Spleen (tissue), 13 donors: ENCODE data around the gene EOLA1. TPM values are rescaled to one million over a fixed set of nuclear protein-coding genes. Genes with fewer than 3 reads are reported as not detected.

Source experiments
- DNase-seq: peaks from one replicate; pipeline ENCODE4 v3.0.0-alpha.2; 2020
- H3K27ac ChIP-seq, 8 donors: fragments of 200-600 bp; sonication (generic) in 7 of 8; 1 replicate in 4 of 8; 2 replicates in 4 of 8; pipeline versions ENCODE4 v1.5.0 to v1.8.0; 2016 to 2021; ENCODE audit warnings: inconsistent platforms in 4 of 8, mild to moderate bottlenecking in 4 of 8, moderate library complexity in 1 of 8
- H3K27me3 ChIP-seq, 7 donors: fragments of 200-600 bp; sonication (generic) in 6 of 7; replicated peaks in 1 of 7; 1 replicate in 4 of 7; 2 replicates in 3 of 7; pipeline versions ENCODE4 v1.5.0 to v1.8.0; 2016 to 2021; ENCODE audit warnings: inconsistent platforms in 3 of 7, mild to moderate bottlenecking in 1 of 7
- H3K36me3 ChIP-seq, 6 donors: fragments of 200-600 bp; sonication (generic) in 5 of 6; 1 replicate in 4 of 6; 2 replicates in 2 of 6; pipeline versions ENCODE4 v1.5.0 to v1.8.0; 2016 to 2021; ENCODE audit warnings: inconsistent platforms in 2 of 6
- H3K4me1 ChIP-seq, 6 donors: fragments of 200-600 bp; sonication (generic) in 5 of 6; 1 replicate in 3 of 6; 2 replicates in 3 of 6; pipeline versions ENCODE4 v1.5.0 to v1.8.0; 2016 to 2021; ENCODE audit warnings: inconsistent platforms in 3 of 6
- H3K4me3 ChIP-seq, 8 donors: fragments of 200-600 bp; sonication (generic) in 7 of 8; 1 replicate in 4 of 8; 2 replicates in 4 of 8; pipeline versions ENCODE4 v1.5.0 to v1.8.0; 2016 to 2021; ENCODE audit warnings: inconsistent platforms in 4 of 8, mild to moderate bottlenecking in 4 of 8, moderate library complexity in 2 of 8
- H3K9me3 ChIP-seq, 8 donors: fragments of 200-600 bp; sonication (generic) in 7 of 8; 1 replicate in 4 of 8; 2 replicates in 4 of 8; pipeline versions ENCODE4 v1.5.0 to v1.8.0; 2016 to 2021; ENCODE audit warnings: inconsistent platforms in 4 of 8
- POLR2A ChIP-seq, 3 donors: fragments of 450-650 bp; IDR thresholded peaks; one replicate each; pipeline ENCODE4 v1.5.1; 2017; ENCODE audit warnings: antibody characterized with exemption in 3 of 3, mild to moderate bottlenecking in 1 of 3
- POLR2AphosphoS5 ChIP-seq, 3 donors: sonication (generic); formaldehyde crosslinking; IDR thresholded peaks; one replicate each; pipeline ENCODE4 v1.5.1; 2017; ENCODE audit warnings: antibody characterized with exemption in 3 of 3
- WGBS, 5 donors: extraction: QIAGEN DNeasy Blood & Tissue Kit in 3 of 5; methylation state at CpG; one replicate each; pipeline versions ENCODE4 v1.1.5 to v1.1.7; 2013 to 2018; 5-methylcytosine and 5-hydroxymethylcytosine counted together
- intact Hi-C: fragments of 100-400 bp; cut with DNase I; formaldehyde crosslinking; loops from one replicate; pipeline ENCODE4 v1.15.0; 2023; ENCODE audit warnings: low total_unique reads
- long read RNA-seq, 2 donors: transcript quantifications; one replicate each; lab custom pipeline, GENCODE V29; 2026
- polyA plus RNA-seq, 3 donors: library from polyadenylated mRNA; stranded (reverse); fragments of 200-250 nt; gene quantifications; one replicate each; pipeline ENCODE4 v1.2.1, GENCODE V29; 2013
- total RNA-seq, 7 donors: library from RNA; depleted of rRNA in 3 of 7; stranded (reverse); fragments of >200 nt in 3 of 7; fragmentation: NEBNext Ultra II Directional in 4 of 7; extraction: Animal tissue kit (Norgen Biotek cat#: 25700) in 4 of 7; gene quantifications; one replicate each; pipeline versions ENCODE4 v1.1.0 to v1.2.1, GENCODE V29; 2016 to 2021
- TF ChIP-seq, protein P1 (sequence below), 11 experiments: fragments of 200-600 bp in 7 of 11; fragments of 450-650 bp in 4 of 11; sonication (generic) in 4 of 11; IDR thresholded peaks in 8 of 11; conservative IDR thresholded peaks in 3 of 11; 1 replicate in 7 of 11; 2 replicates in 4 of 11; pipeline versions ENCODE4 v1.4.0 to v1.8.0; 2016 to 2021; ENCODE audit warnings: antibody characterized with exemption in 11 of 11, inconsistent platforms in 4 of 11, mild to moderate bottlenecking in 1 of 11
- donor health status: healthy with polysubstance abuse.
- donor health status: DM: no; HTN: no; CAD: no; lungs with moderate emphysema.
- donor health status: DM: no; HTN: no; CAD: no.
- donor health status: Bipolar disorder and iron deficiency.
- donor health status: healthy.
- donor health status: DM: no; HTN: no; CAD: no.
- donor health status: DM: yes; HTN: yes; CAD: no.

The EOLA1 gene
- total RNA-seq (10 to 100 TPM; 17.6 to 37.8 (median 24.1) TPM), polyA plus RNA-seq (10 to 100 TPM; 23.8 to 32.0 (median 28.4) TPM)
- long read RNA-seq, donor 1, partial matches to known transcripts, result 0 of 2 reads
- long read RNA-seq, donor 1, other reads (novel, unspliced or antisense), result 0 of 2 reads
- long read RNA-seq, donor 2, partial matches to known transcripts, result 0 of 7 reads
- long read RNA-seq, donor 2, other reads (novel, unspliced or antisense), result 0 of 7 reads

DNA sequence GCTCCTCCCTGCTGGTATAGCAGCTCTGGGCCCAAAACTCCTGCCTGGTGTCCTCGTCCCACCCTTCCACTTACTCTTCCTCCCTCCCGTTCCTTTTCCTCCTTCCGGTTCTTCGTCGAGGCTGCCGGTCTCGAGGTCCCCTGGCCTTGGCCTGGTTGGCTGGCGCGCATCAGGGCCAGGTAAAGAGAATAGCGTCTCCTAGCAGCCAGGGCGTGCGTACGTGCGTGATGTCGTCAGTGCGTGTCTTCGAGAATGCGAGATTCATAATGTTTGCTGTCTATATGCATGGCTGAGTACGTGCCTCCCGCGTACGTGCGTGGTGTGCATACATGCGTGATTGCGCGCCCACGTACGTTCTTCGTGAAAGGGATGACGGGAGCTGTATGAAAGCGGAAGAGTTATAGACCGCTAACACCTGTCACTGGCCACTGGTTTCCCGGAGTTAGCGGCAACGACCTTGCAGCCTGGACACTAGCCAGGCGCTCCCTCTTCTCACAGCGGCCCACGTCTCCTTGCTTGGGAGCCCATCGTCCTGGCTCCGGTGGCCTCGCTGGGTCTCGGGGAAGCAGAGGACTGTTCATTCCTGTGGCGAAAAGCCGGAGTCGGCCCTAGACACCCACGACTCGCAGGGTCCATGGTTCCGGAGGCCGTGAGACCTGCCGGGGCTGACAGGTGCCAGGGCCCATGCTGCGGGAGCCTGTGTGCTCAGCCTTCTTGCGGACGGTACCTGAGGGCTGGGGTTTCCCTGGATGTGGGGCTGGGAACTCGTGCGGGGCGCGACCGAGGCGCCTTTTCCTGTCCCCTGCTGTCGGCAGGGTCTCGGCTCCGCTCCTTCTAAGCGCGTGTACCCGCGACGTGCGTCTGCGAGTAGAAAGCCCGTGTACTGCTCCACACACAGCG, at the start of gene EOLA1:
Gene EOLA1 (plus strand): TSS at position 392 of the 900 bp plus-strand sequence. CDS start 4,619 bp downstream, outside the sequence.
- Histone ChIP-seq H3K27me3 (no peaks in the 10 kb centered on the region), H3K27ac (peak within 1 kb of the TSS; percentile 75 to 98 (median 94)), H3K4me1 (peaks cover 0 to 12% (median 9%) of the 10 kb centered on the region in 6 donors), H3K9me3 (no peaks in the 10 kb centered on the region), H3K4me3 (peak within 1 kb of the TSS; percentile 36 to 79 (median 54)), H3K36me3 (peaks cover 0 to 8% (median 0%) of the 10 kb centered on the region in 6 donors)
- WGBS, 5 donors, result 0 to 63% (median 0%) methylated on average over 9 to 71 of the region's 71 CpGs
- TF ChIP-seq, protein P1, sequence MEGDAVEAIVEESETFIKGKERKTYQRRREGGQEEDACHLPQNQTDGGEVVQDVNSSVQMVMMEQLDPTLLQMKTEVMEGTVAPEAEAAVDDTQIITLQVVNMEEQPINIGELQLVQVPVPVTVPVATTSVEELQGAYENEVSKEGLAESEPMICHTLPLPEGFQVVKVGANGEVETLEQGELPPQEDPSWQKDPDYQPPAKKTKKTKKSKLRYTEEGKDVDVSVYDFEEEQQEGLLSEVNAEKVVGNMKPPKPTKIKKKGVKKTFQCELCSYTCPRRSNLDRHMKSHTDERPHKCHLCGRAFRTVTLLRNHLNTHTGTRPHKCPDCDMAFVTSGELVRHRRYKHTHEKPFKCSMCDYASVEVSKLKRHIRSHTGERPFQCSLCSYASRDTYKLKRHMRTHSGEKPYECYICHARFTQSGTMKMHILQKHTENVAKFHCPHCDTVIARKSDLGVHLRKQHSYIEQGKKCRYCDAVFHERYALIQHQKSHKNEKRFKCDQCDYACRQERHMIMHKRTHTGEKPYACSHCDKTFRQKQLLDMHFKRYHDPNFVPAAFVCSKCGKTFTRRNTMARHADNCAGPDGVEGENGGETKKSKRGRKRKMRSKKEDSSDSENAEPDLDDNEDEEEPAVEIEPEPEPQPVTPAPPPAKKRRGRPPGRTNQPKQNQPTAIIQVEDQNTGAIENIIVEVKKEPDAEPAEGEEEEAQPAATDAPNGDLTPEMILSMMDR (IDR thresholded peaks at IDR 0.05 in 8 of 11, conservative IDR thresholded peaks at IDR 0.05 in 3 of 11), result no peak
- peak; percentile 89 to 94 (median 90) for TF ChIP-seq POLR2AphosphoS5 (IDR thresholded peaks at IDR 0.05)
- TF ChIP-seq POLR2A (IDR thresholded peaks at IDR 0.05), result peak; percentile 10 to 52 (median 28)
- intact Hi-C loops, result no loop called here
- DNase-seq, result peak; percentile 97

DNA sequence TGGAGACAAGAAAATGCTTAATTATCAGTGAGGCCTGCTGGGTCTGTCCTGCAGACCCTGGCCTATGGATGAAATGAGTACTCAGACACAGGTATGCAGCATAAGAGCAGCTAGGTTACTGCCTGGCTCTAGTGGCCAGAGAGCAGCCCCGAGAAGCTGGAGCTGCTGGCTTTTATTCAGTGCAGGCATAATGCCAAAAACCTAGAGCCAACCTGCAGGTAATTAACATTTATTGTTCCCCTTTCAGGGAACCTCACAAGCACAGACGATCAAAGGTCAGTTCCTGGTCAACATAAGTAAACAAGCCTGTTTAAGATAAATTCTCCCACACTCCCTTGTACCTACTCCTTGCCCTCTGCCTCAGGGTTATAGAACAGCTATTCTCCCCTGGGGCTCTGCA, 49.0 kb upstream of the EOLA1 start:
- intact Hi-C loops, result no loop called here
- peaks cover 0 to 90% (median 70%) of the 10 kb centered on the region in 6 donors for H3K36me3 ChIP-seq
- TF ChIP-seq POLR2A (IDR thresholded peaks at IDR 0.05) (no peak), POLR2AphosphoS5 (IDR thresholded peaks at IDR 0.05) (no peak)
- TF ChIP-seq, protein P1 (IDR thresholded peaks at IDR 0.05 in 8 of 11, conservative IDR thresholded peaks at IDR 0.05 in 3 of 11), result no peak
- WGBS, 5 donors, result 50 to 81% (median 72%) methylated on average over 1 to 2 of the region's 2 CpGs
- no peaks in the 10 kb centered on the region for H3K4me1 ChIP-seq
- no peaks in the 10 kb centered on the region for H3K27me3 ChIP-seq
- H3K4me3 ChIP-seq, result no peak overlapping the region
- DNase-seq, result no peak
- H3K9me3 ChIP-seq, result no peaks in the 10 kb centered on the region
- H3K27ac ChIP-seq, result no peak overlapping the region

DNA sequence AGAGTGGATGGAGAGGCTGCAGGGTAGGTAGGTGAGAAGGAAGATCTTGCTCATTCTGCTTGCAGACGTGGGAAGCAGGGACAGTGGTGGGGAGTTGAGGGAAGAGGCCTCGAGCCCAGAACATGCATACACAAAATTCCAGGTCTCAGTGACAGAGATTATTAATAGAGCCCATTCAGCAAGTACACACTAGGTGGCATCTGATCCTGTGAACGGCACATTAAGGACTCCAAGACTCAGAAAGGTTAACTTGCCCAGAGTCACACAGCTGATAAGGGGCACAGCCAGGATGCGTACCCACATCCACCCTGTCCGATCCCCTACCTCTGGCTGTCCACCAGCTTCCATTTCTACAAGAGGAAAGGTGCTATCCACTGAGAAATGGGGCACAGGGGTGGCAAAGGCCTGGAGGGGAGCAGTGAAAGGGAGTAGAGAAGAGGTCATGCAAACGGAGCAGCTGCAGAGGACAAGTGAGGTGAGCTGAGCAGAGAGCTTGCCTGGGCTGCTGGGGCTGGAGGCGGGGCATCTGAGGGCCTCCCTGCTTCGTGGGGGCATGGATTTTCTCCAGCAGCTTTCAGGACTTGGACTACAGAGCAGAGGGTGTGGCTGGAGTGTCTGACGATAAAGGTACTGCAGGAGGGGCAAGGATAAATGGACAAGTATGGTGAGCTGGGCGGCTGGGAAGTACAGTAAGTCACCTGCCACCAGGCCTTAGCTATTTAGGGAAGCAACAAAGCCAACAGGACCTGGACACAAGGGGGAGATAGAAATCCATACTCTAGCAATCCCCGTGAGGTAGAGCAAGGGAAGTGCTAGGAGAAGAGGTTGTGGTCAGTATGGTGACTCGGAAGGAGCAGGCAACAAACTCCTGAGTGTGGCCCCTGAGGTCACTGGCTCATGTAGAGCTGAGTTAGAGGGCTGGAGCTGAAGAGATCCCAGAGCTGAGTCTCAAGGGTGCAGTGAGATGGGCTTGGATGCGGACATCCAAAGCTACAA, 46.9 kb upstream of the EOLA1 start:
- TF ChIP-seq POLR2AphosphoS5 (IDR thresholded peaks at IDR 0.05), result no peak
- TF ChIP-seq, protein P1 (IDR thresholded peaks at IDR 0.05 in 8 of 11, conservative IDR thresholded peaks at IDR 0.05 in 3 of 11), result no peak
- no peak for TF ChIP-seq POLR2A (IDR thresholded peaks at IDR 0.05)
- Histone ChIP-seq H3K27ac (no peak overlapping the region), H3K4me3 (no peak overlapping the region), H3K36me3 (peaks cover 0 to 100% (median 82%) of the 10 kb centered on the region in 6 donors), H3K4me1 (no peaks in the 10 kb centered on the region), H3K9me3 (no peaks in the 10 kb centered on the region), H3K27me3 (no peaks in the 10 kb centered on the region)
- intact Hi-C loops, result no loop called here
- WGBS, 5 donors, result 66 to 89% (median 78%) methylated on average over 11 to 13 of the region's 13 CpGs
- no peak for DNase-seq
